HCT116 (cell line): ENCODE measurements around the gene ZNF18.

Experiments used
- CEBPB ChIP-seq: IDR thresholded peaks from 2 replicates; pipeline ENCODE4 v1.6.1; 2012; ENCODE audit warnings: low read depth
- CTCF ChIP-seq, 3 experiments: fragments of 200-600 bp in 1 of 3; sonication (generic) in 1 of 3; IDR thresholded peaks in 2 of 3; conservative IDR thresholded peaks in 1 of 3; 2 replicates each; pipeline ENCODE4 v1.5.1; 2012 to 2017; ENCODE audit warnings: low read depth in 2 of 3, low read length in 2 of 3, antibody characterized with exemption in 1 of 3, borderline replicate concordance in 1 of 3, control low read depth in 1 of 3, mild to moderate bottlenecking in 1 of 3, mixed read lengths in 1 of 3, mixed run types in 1 of 3, moderate library complexity in 1 of 3; ENCODE audit not compliant: insufficient read depth in 1 of 3
- EZH2 ChIP-seq: fragments of 200-600 bp; sonication (generic); IDR thresholded peaks from 2 replicates; pipeline ENCODE4 v1.6.1; 2017; ENCODE audit warnings: antibody characterized with exemption, mixed run types
- REST ChIP-seq: IDR thresholded peaks from 2 replicates; pipeline ENCODE4 v1.6.1; 2012; ENCODE audit warnings: low read depth
- SIN3A ChIP-seq: IDR thresholded peaks from 2 replicates; pipeline ENCODE4 v1.6.1; 2012; ENCODE audit warnings: low read depth
- ZNF274 ChIP-seq: fragments of 200-500 bp; sonication (Bioruptor generic); IDR thresholded peaks from 2 replicates; pipeline ENCODE4 v1.6.1; 2014; ENCODE audit warnings: mild to moderate bottlenecking, low read depth, low read length, inconsistent platforms

- TF ChIP-seq CTCF (IDR thresholded peaks at IDR 0.05 in 2 of 3, conservative IDR thresholded peaks at IDR 0.05 in 1 of 3; ENCODE audit: borderline replicate concordance in 1 of 3, insufficient read depth in 1 of 3, low read depth in 2 of 3, low read length in 2 of 3): no peak
- TF ChIP-seq ZNF274: no peak
- no peak for TF ChIP-seq REST
- no peak for TF ChIP-seq SIN3A
- TF ChIP-seq EZH2: no peak
- TF ChIP-seq CEBPB: no peak
Measured at GRCh38 chr17:12028611-12029010, 31.3 kb upstream of the ZNF18 start.
